SK-N-SH (cell line): ENCODE data around the gene CDH16.
A peak's percentile ranks its signal among the peaks of the same experiment; 100 is the strongest.

Source experiments
- CTCF ChIP-seq: fragments of 200-600 bp; sonication (generic); IDR thresholded peaks from 2 replicates; pipeline ENCODE4 v1.6.1; 2017; ENCODE audit warnings: antibody characterized with exemption, mild to moderate bottlenecking, moderate library complexity
- POLR2AphosphoS5 ChIP-seq: IDR thresholded peaks from 2 replicates; pipeline ENCODE4 v1.6.1; 2012; ENCODE audit warnings: low read depth, low read length
- REST ChIP-seq: IDR thresholded peaks from 2 replicates; pipeline ENCODE4 v1.6.1; 2012; ENCODE audit warnings: mild to moderate bottlenecking, low read depth, low read length, moderate library complexity
- RXRA ChIP-seq: IDR thresholded peaks from 2 replicates; pipeline ENCODE4 v1.4.0; 2012; ENCODE audit warnings: low read depth, mild to moderate bottlenecking, borderline replicate concordance

- TF ChIP-seq POLR2AphosphoS5 (no peak), CTCF (peak; percentile 70), REST (no peak), RXRA (no peak)
Measured at GRCh38 chr16:66928702-66929388, 10.2 kb upstream of the CDH16 start.
